ENCODE data around the gene NCKAP5.

The NCKAP5 gene

DNA sequence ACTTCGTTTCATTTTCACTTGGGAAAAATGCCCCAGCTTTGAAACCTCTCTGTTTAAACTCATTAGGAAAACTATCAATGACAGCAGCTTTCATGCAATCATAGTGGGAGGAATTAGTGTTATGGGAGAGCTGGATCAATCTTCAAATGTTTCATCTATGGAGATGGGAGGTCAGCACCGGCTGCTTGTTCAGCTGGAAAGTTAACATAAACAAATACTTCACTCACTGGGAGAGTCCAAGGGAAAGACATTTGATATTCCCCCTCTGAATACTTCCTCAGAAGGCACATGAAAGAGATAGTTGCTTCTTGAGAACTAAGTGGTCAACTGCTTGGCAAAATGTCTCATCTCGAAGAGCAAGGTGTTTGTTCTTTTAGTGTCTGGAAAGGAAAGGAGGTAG is 905.5 kb downstream of the NCKAP5 start:
- no peak for DNase-seq (ENCODE audit: low read depth)

DNA sequence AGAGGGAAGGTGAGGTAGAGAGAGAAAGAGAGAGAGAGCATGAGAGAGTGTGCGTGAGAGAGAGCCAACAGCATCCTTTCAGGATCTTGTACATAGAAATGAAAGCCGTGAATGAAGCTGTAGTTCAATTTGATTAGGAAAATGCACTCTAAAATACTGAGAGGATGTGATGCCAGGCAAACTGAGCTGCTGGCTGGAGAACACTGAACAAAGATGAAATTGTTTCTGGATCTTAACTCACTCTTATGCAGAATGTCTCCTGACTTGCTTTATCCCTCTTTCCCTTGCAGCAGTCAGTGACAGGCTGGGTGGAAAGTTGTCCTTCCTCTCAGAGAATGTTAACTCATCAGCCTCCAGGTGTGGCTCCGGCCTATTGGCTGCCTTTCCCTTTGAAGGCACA is 908.9 kb downstream of the NCKAP5 start:
- DNase-seq (ENCODE audit: low read depth): no peak

DNA sequence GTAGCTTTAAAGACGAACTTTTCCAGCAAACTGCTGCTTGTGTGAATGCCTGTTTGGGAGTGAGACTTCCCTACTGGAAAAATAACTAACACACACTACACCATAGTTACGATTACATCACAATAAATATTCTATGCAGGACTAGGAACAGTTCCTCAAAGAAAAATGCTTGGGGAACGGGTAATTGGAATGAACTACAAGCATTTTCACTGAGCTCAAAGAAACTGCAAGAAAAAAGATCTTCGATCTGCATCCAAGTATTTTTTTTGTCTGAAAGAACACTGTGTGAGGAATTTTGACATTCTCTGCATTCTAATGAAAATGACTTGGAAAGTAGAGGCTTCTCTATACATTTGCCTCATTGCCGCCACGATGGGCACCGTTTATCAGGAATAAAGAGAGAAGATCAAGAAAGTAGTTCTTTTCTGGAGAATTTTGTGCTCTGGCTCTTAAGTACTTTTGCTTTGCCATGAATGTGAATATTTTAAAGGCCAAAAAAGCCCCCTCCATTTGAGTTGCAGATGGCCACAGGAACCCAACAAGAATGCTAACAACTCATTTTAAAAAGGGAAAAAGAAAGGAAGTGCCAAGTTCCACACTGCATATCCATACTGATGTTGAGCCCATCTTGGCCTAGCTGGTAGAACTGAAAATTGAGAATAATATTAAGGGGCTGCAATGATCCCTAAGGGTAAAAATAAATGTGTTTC is 911.8 kb downstream of the NCKAP5 start:
- no peak for DNase-seq (ENCODE audit: low read depth)

- no peak for DNase-seq (ENCODE audit: low read depth)
Measured at GRCh38 chr2:132654968-132655367, 913.3 kb downstream of the NCKAP5 start.

DNA sequence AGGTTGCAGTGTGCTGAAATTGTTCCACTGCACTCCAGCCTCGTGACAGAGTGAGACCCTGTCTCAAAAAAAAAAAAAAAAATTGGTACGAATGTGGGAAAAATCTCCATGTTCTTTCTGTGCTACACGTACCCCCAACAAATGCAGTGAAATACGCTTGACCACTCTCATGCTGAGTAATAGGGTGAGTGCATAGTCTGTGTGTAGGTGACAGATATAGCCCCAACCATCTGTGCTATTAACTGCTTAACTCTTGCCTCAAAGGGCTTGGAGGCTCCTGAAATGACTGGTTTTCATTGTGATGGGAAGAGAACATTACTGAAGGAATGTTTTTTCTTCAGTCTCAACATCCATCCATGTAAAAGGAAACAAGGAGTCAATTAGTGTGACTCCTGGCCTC is 913.9 kb downstream of the NCKAP5 start:
- DNase-seq (ENCODE audit: low read depth): no peak

GRCh38 chr2:132652474-132652873 is 915.8 kb downstream of the NCKAP5 start:
- DNase-seq (ENCODE audit: low read depth): no peak

DNA sequence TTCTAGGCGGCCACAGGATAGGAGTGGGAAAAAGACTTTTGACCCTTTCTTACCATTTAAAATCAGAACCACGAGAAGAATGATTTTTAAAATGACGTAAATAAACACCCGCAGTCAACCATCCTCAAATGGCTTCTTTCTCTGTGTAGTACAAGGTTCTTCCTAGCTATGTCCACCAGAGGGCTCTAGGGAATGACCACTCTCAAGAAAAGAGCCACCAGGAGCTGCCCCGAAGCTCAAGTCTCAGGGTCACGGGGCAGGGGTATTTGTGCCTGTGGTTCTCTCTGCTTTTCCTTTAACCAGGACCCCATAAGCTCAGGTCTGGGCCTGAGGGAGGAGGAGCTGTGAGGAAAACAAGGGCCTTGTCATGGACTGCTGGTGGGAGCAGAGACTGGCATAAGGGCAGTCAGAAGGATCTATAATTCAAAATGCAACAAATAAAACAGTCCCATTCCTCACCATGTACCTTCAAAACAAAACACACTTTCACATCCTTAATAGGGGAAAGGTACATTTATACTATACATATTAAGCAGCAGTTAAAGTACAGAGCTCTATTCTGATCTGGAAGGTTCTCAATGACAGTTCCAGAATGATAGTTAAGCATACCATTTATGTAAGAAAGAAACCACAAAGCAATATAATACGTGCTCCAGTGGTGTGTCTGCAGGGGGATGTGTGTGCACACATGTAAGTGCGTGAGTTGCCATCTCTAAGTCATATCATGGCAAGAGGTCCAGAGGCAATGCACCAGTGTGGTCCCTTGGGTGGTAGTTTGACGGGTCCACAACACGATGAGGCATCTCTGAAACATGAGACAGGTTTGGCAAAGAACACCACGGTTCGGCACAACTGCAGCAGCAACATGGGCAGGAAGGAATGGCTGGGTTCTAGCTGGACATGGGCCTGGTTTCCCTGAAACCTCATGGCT is 916.9 kb downstream of the NCKAP5 start:
- no peak for DNase-seq (ENCODE audit: low read depth)

- no peak for DNase-seq (ENCODE audit: low read depth)
Measured at GRCh38 chr2:132646540-132647108, 921.6 kb downstream of the NCKAP5 start.

- no peak for DNase-seq (ENCODE audit: low read depth)
Measured at GRCh38 chr2:132645722-132646539, 922.3 kb downstream of the NCKAP5 start.

DNA sequence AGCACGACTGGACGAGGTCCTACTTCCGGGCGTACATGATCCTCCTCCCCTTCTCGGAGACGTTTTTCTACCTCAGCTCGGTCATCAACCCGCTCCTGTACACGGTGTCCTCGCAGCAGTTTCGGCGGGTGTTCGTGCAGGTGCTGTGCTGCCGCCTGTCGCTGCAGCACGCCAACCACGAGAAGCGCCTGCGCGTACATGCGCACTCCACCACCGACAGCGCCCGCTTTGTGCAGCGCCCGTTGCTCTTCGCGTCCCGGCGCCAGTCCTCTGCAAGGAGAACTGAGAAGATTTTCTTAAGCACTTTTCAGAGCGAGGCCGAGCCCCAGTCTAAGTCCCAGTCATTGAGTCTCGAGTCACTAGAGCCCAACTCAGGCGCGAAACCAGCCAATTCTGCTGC is 923.1 kb downstream of the NCKAP5 start:
- DNase-seq (ENCODE audit: low read depth): no peak

DNA sequence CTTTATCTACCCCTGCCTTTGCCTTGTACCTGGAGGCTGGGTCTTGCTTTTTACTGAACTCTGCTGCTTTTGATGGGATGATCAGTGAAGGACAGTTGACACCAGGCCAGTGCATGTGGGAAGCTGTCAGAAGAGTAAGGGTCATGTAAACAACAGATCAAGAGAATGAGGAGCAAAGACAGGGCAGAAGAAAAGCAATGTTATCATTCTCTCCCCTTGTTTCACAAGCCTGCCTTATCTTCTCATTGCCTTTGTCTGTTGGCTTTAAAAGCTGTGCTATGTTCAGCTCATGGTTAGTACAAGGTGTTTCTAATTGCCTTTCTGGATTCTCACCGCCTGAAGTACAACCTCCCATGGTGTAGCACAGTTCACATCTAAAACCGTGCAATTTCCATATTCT is 925.8 kb downstream of the NCKAP5 start:
- no peak for DNase-seq (ENCODE audit: low read depth)

GRCh38 chr2:132641819-132642218 is 926.4 kb downstream of the NCKAP5 start:
- DNase-seq (ENCODE audit: low read depth): no peak

- DNase-seq (ENCODE audit: low read depth): no peak
Measured at GRCh38 chr2:132640116-132640515, 928.1 kb downstream of the NCKAP5 start.

DNA sequence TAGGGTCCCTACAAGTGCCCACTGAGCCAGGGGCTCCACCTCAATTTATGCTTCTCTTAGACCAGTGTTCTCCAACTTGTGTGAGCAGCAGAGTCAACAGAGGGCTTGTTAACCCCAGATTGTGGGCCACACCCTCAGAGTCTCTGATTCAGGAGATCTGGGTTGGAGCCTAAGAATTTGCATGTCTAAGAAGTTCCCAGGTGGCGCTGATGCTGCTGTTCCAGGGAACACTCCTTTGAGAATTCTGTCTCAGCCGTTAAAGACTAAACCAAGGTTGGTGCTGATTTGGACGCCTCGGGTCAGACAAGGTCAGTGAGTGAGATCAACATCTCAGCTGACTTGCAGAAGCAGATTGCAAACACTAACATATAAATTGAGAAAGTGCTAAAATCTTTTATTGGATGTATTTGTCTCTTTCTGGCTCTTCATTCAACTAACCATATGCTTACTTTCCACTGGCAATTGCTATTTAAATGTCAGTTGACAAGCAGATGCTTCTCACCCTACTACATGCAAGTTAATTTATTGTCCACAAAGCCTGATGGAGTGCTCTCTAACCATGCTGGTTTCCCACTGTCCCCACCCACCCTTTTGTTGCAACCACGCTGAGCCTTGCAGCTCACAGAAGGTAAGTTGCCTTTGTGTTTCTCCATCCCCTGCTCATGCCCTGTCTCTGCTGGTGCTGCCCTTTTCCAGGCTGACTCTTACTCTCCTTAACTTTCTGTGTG is 929.8 kb downstream of the NCKAP5 start:
- DNase-seq (ENCODE audit: low read depth): no peak

DNA sequence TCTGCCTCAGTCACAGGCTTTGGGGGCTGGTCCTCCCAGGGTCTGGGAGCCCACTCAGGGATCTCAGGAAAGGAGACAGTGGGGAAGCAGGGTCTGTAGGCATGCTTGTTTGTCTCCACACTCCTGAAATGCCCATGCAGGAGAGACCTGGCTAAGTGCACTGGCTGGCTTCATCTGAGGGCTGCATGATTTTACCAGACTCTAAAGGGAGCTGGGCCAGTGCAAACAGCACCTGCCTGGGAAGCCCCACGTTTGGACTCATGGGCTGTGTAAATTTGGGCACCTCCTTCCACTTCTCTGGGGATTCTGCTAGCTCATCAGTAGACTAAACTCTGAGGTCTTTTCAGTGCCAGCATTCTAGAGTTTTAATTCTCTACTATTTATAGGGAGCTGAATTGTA is 931.9 kb downstream of the NCKAP5 start:
- DNase-seq (ENCODE audit: low read depth): no peak

DNA sequence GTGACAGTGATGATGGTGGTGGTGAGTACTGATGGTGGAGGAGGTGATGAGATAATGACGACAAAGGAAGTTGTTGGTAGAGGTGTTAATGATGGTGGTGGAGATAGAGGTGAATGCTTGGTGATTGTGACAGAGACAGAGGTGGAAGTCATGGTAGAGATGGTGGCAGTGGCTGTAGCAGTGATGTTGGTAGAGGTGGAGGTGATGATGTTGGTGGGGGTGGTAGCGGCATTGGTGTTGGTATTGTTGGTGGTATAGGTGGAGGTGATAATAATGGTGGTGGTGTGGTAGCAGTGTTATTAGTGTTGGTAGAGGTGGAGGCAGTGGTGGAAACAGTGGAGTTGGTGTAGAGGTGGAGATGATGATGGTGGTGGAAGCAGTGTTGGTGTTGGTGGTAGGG is 934.6 kb downstream of the NCKAP5 start:
- DNase-seq (ENCODE audit: low read depth): no peak

GRCh38 chr2:132632000-132632649 is 936.1 kb downstream of the NCKAP5 start:
- no peak for DNase-seq (ENCODE audit: low read depth)

GRCh38 chr2:132627536-132627935 is 940.7 kb downstream of the NCKAP5 start:
- DNase-seq (ENCODE audit: low read depth): no peak

- DNase-seq (ENCODE audit: low read depth): no peak
Measured at GRCh38 chr2:132623096-132623839, 945.0 kb downstream of the NCKAP5 start.
